HEK293 (cell line): ENCODE measurements around the gene TSR3.
A peak's percentile ranks its signal among the peaks of the same experiment; 100 is the strongest.

ENCODE experiments used
- CTCF ChIA-PET: fragments of 350-600 bp; formaldehyde crosslinking; extraction: SDS; loops from one replicate; lab custom pipeline; 2021; ENCODE audit warnings: antibody characterized with exemption; lab: Yijun Ruan, JAX
- POLR2A ChIA-PET: fragments of 300-600 bp; formaldehyde crosslinking; extraction: SDS; loops from one replicate; lab custom pipeline; 2020; ENCODE audit warnings: antibody characterized with exemption, inconsistent platforms; lab: Yijun Ruan, JAX
- H3K27ac ChIP-seq: fragments of 200-500 bp; sonication (Bioruptor generic); 2 replicates; pipeline ENCODE4 v1.5.1; 2014; ENCODE audit warnings: low read depth, low read length, control low read depth, inconsistent platforms; ENCODE audit errors: extremely low read depth
- H3K36me3 ChIP-seq, 2 experiments: fragments of 200-500 bp in 1 of 2; sonication (Bioruptor generic) in 1 of 2; 1 replicate in 1 of 2; 2 replicates in 1 of 2; pipeline ENCODE4 v1.5.1; 2014 to 2017; ENCODE audit warnings: inconsistent platforms in 2 of 2, low read length in 2 of 2; ENCODE audit not compliant: control insufficient read depth in 2 of 2, insufficient read depth in 1 of 2
- H3K4me1 ChIP-seq: fragments of 200-500 bp; sonication (Bioruptor generic); 2 replicates; pipeline ENCODE4 v1.5.1; 2014; ENCODE audit warnings: mild to moderate bottlenecking, low read length, inconsistent platforms; ENCODE audit not compliant: control insufficient read depth, insufficient read depth
- H3K4me3 ChIP-seq: 2 replicates; pipeline ENCODE4 v1.5.1; 2011; ENCODE audit warnings: low read depth, mild to moderate bottlenecking, control low read depth, low read length, moderate library complexity
- H3K9me3 ChIP-seq: fragments of 200-500 bp; sonication (Bioruptor generic); 2 replicates; pipeline ENCODE4 v1.5.1; 2014; ENCODE audit warnings: low read depth, low read length, inconsistent platforms; ENCODE audit not compliant: control insufficient read depth, insufficient read depth
- GLIS2 ChIP-seq: fragments of 450-650 bp; formaldehyde crosslinking; IDR thresholded peaks from 2 replicates; pipeline ENCODE4 v1.5.1; 2016; ENCODE audit warnings: missing biosample characterization, missing genetic modification characterization
- RBAK ChIP-seq: fragments of 450-650 bp; formaldehyde crosslinking; IDR thresholded peaks from 2 replicates; pipeline ENCODE4 v1.5.1; 2016; ENCODE audit warnings: missing biosample characterization, missing genetic modification characterization
- REST ChIP-seq: fragments of 450-650 bp; formaldehyde crosslinking; IDR thresholded peaks from 2 replicates; pipeline ENCODE4 v1.5.1; 2016; ENCODE audit warnings: missing biosample characterization, missing genetic modification characterization
- SALL2 ChIP-seq: fragments of 450-650 bp; formaldehyde crosslinking; IDR thresholded peaks from 2 replicates; pipeline ENCODE4 v1.5.0; 2017; ENCODE audit warnings: missing biosample characterization, mild to moderate bottlenecking, missing genetic modification characterization, borderline replicate concordance
- SCRT1 ChIP-seq: fragments of 450-650 bp; formaldehyde crosslinking; IDR thresholded peaks from 2 replicates; pipeline ENCODE4 v1.5.1; 2016; ENCODE audit warnings: missing biosample characterization, missing genetic modification characterization, borderline replicate concordance
- ZBTB17 ChIP-seq: fragments of 450-650 bp; formaldehyde crosslinking; IDR thresholded peaks from 2 replicates; pipeline ENCODE4 v1.5.1; 2016; ENCODE audit warnings: missing biosample characterization, missing genetic modification characterization
- ZNF140 ChIP-seq: fragments of 450-650 bp; formaldehyde crosslinking; IDR thresholded peaks from 2 replicates; pipeline ENCODE4 v1.5.1; 2016; ENCODE audit warnings: missing biosample characterization, missing genetic modification characterization
- ZNF148 ChIP-seq: fragments of 450-650 bp; formaldehyde crosslinking; IDR thresholded peaks from 2 replicates; pipeline ENCODE4 v1.5.0; 2017; ENCODE audit warnings: missing biosample characterization, missing genetic modification characterization, borderline replicate concordance
- ZNF155 ChIP-seq: fragments of 450-650 bp; formaldehyde crosslinking; IDR thresholded peaks from 2 replicates; pipeline ENCODE4 v1.5.1; 2016; ENCODE audit warnings: missing biosample characterization, missing genetic modification characterization
- ZNF174 ChIP-seq: fragments of 450-650 bp; formaldehyde crosslinking; IDR thresholded peaks from 2 replicates; pipeline ENCODE4 v1.5.0; 2017; ENCODE audit warnings: missing biosample characterization, mild to moderate bottlenecking, missing genetic modification characterization
- ZNF202 ChIP-seq: fragments of 450-650 bp; formaldehyde crosslinking; IDR thresholded peaks from 2 replicates; pipeline ENCODE4 v1.5.1; 2016; ENCODE audit warnings: missing biosample characterization, missing genetic modification characterization, borderline replicate concordance
- ZNF223 ChIP-seq: fragments of 450-650 bp; formaldehyde crosslinking; IDR thresholded peaks from 2 replicates; pipeline ENCODE4 v1.5.1; 2016; ENCODE audit warnings: missing biosample characterization, missing genetic modification characterization
- ZNF350 ChIP-seq: fragments of 450-650 bp; formaldehyde crosslinking; IDR thresholded peaks from 2 replicates; pipeline ENCODE4 v1.5.0; 2017; ENCODE audit warnings: missing biosample characterization, mild to moderate bottlenecking, missing genetic modification characterization
- ZNF354C ChIP-seq: fragments of 450-650 bp; formaldehyde crosslinking; IDR thresholded peaks from 2 replicates; pipeline ENCODE4 v1.5.1; 2016; ENCODE audit warnings: missing biosample characterization, missing genetic modification characterization, low read depth, borderline replicate concordance
- ZNF423 ChIP-seq: fragments of 450-650 bp; formaldehyde crosslinking; IDR thresholded peaks from 2 replicates; pipeline ENCODE4 v1.5.1; 2016; ENCODE audit warnings: missing biosample characterization, missing genetic modification characterization
- ZNF449 ChIP-seq: fragments of 450-650 bp; formaldehyde crosslinking; IDR thresholded peaks from 2 replicates; pipeline ENCODE4 v1.5.1; 2017; ENCODE audit warnings: missing biosample characterization, mild to moderate bottlenecking, missing genetic modification characterization, moderate library complexity
- ZNF501 ChIP-seq: fragments of 450-650 bp; formaldehyde crosslinking; IDR thresholded peaks from 2 replicates; pipeline ENCODE4 v1.5.1; 2016; ENCODE audit warnings: missing biosample characterization, missing genetic modification characterization
- ZNF513 ChIP-seq: fragments of 450-650 bp; IDR thresholded peaks from 2 replicates; pipeline ENCODE4 v1.5.1; 2018; ENCODE audit warnings: missing biosample characterization, missing genetic modification characterization
- ZNF544 ChIP-seq: fragments of 450-650 bp; formaldehyde crosslinking; IDR thresholded peaks from 2 replicates; pipeline ENCODE4 v1.5.0; 2017; ENCODE audit warnings: missing biosample characterization, missing genetic modification characterization
- ZNF677 ChIP-seq: fragments of 450-650 bp; IDR thresholded peaks from 2 replicates; pipeline ENCODE4 v1.5.0; 2018; ENCODE audit warnings: missing biosample characterization, mild to moderate bottlenecking, missing genetic modification characterization, moderate library complexity
- ZSCAN4 ChIP-seq: fragments of 450-650 bp; formaldehyde crosslinking; IDR thresholded peaks from 2 replicates; pipeline ENCODE4 v1.5.1; 2017; ENCODE audit warnings: missing biosample characterization, missing genetic modification characterization

The TSR3 gene

GRCh38 chr16:1308036-1308976, 43.4 kb downstream of the TSR3 start:
- H3K4me3 ChIP-seq = peak overlapping the region; percentile 81
- peaks cover 0 to 24% of the 10 kb centered on the region in 2 experiments; a peak in 1 of 3 replicates for H3K36me3 ChIP-seq
- ChIA-PET POLR2A (interaction anchor here (1.0 to 1.6 kb wide), 4 partner anchors 7 to 34 kb away, joined by 3 to 10 read pairs (median 3); no protein-coding TSS in a partner anchor), CTCF (no interaction called here)
- peaks cover 8% of the 10 kb centered on the region for H3K4me1 ChIP-seq
- no peak overlapping the region; the same call in 1 of the 2 replicates for H3K27ac ChIP-seq
- no peaks in the 10 kb centered on the region for H3K9me3 ChIP-seq
- no peak for TF ChIP-seq ZNF202 (tag by site-specific recombination)
- no peak for TF ChIP-seq ZNF354C (tag by site-specific recombination)
- no peak for TF ChIP-seq ZNF449
- TF ChIP-seq ZNF155 (tag by site-specific recombination) = no peak
- no peak for TF ChIP-seq SALL2
- no peak for TF ChIP-seq ZNF423 (tag by site-specific recombination)
- no peak for TF ChIP-seq ZNF140 (tag by site-specific recombination)
- TF ChIP-seq RBAK (tag by site-specific recombination) = no peak
- TF ChIP-seq ZNF513 (tag by site-specific recombination) = no peak
- TF ChIP-seq REST (tag by site-specific recombination) = no peak
- TF ChIP-seq ZNF223 (tag by site-specific recombination) = no peak
- TF ChIP-seq GLIS2 = peak; percentile 57; the same call in 1 of the 2 replicates
- TF ChIP-seq ZNF148 (tag by site-specific recombination) = no peak
- no peak for TF ChIP-seq ZNF174 (tag by site-specific recombination)
- no peak for TF ChIP-seq SCRT1 (tag by site-specific recombination)
- TF ChIP-seq ZSCAN4 (tag by site-specific recombination) = no peak
- TF ChIP-seq ZNF677 (tag by site-specific recombination) = no peak
- TF ChIP-seq ZBTB17 (tag by site-specific recombination) = no peak
- no peak for TF ChIP-seq ZNF501 (tag by site-specific recombination)
- TF ChIP-seq ZNF544 (tag by site-specific recombination) = no peak
- TF ChIP-seq ZNF350 (tag by site-specific recombination) = no peak
